Suprapubic skin (tissue), 4 donors: ENCODE measurements around the gene CGAS.
"Not testable (repeated sequence)": the region's sequence is repeated elsewhere in the genome, so short reads cannot be mapped to it uniquely, and the experiment has no call there.

Experiments used
- CTCF ChIP-seq, 2 donors: fragments of 200-600 bp in 1 of 2; fragments of 450-650 bp in 1 of 2; sonication (generic) in 1 of 2; IDR thresholded peaks; one replicate each; pipeline ENCODE4 v1.5.1; 2016 to 2019; ENCODE audit warnings: antibody characterized with exemption in 2 of 2, mild to moderate bottlenecking in 1 of 2, moderate library complexity in 1 of 2
- POLR2A ChIP-seq, 2 donors: fragments of 450-650 bp; IDR thresholded peaks; one replicate each; pipeline ENCODE4 v1.6.1; 2017; ENCODE audit warnings: antibody characterized with exemption in 2 of 2, mild to moderate bottlenecking in 2 of 2, moderate library complexity in 2 of 2
- POLR2AphosphoS5 ChIP-seq, 3 donors: sonication (generic); formaldehyde crosslinking; IDR thresholded peaks; one replicate each; pipeline ENCODE4 v1.6.1; 2017; ENCODE audit warnings: antibody characterized with exemption in 3 of 3

GRCh38 chr6:73381531-73381930 lies 70.6 kb downstream of the CGAS start:
- TF ChIP-seq CTCF, POLR2AphosphoS5, POLR2A (IDR thresholded peaks at IDR 0.05): not testable (repeated sequence)
